NCI-H128 (cell line): Measurements from ENCODE around the gene CRABP2.

Experiments used
- DNase-seq: peaks from one replicate; lab custom pipeline; 2025; ENCODE audit not compliant: unreplicated experiment; lab: John Stamatoyannopoulos, UW

Gene CRABP2

GRCh38 chr1:156656806-156657740 lies 48.3 kb downstream of the CRABP2 start:
- peak; percentile 32 for DNase-seq

GRCh38 chr1:156655904-156656516 lies 49.4 kb downstream of the CRABP2 start:
- no peak for DNase-seq

- DNase-seq, result no peak
Measured at GRCh38 chr1:156655151-156655903, 50.1 kb downstream of the CRABP2 start.

- DNase-seq, result no peak
Measured at GRCh38 chr1:156654700-156655099, 50.7 kb downstream of the CRABP2 start.

- no peak for DNase-seq
Measured at GRCh38 chr1:156652992-156653355, 52.4 kb downstream of the CRABP2 start.

DNA sequence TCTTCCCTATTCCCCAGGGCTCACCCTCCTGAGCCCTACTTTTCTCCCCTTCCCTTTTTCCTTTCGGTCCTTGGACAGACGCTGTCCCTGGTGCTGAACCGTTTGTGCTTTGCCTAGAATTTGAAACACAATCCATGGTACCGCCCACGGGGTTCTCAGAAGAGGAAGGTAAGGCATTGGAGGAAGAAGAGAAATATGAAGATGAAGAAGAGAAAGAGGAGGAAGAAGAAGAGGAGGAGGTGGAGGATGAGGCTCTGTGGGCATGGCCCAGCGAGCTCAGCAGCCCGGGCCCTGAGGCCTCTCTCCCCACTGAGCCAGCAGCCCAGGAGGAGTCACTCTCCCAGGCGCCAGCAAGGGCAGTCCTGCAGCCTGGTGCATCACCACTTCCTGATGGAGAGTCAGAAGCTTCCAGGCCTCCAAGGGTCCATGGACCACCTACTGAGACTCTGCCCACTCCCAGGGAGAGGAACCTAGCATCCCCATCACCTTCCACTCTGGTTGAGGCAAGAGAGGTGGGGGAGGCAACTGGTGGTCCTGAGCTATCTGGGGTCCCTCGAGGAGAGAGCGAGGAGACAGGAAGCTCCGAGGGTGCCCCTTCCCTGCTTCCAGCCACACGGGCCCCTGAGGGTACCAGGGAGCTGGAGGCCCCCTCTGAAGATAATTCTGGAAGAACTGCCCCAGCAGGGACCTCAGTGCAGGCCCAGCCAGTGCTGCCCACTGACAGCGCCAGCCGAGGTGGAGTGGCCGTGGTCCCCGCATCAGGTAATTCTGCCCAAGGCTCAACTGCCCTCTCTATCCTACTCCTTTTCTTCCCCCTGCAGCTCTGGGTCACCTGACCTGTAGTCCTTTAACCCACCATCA lies 53.0 kb downstream of the CRABP2 start:
- no peak for DNase-seq
